HS-27A (cell line): ENCODE data around the gene CCDC195.

Source experiments
- DNase-seq: peaks from one replicate; pipeline ENCODE4 v3.0.0-alpha.2; 2012; ENCODE audit warnings: low read depth, missing footprints

The CCDC195 gene, protein sequence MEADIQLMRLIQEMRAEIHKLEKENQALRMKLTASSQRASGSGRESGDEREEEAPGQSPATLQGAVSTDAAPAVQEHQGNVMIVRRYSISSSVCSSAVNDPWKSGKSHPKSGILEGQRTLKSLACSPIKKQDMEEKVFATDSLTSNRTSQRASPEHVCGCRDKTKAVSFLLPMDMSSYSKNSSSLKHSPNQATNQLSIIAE

DNA sequence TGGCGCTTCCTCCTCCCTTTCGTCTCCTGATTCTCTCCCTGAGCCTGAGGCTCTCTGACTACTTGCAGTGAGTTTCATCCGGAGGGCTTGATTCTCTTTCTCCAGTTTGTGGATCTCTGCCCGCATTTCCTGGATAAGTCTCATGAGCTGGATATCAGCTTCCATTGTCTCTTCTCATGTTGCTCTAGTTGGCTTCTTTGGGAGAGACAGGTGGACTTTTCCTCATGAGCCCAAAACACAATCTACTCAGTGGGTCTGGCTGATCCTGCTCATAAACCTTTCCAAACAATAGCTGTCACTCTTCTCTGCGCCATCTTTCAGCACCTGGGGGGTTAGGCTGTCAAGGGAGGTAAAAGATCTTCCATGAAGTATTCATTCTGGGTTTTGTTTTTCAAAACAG lies at the start of gene CCDC195:
Gene CCDC195 (minus strand): TSS at position 165 of the 400 bp plus-strand sequence. CDS start 0 bp downstream, at position 165.
- DNase-seq = no peak

DNA sequence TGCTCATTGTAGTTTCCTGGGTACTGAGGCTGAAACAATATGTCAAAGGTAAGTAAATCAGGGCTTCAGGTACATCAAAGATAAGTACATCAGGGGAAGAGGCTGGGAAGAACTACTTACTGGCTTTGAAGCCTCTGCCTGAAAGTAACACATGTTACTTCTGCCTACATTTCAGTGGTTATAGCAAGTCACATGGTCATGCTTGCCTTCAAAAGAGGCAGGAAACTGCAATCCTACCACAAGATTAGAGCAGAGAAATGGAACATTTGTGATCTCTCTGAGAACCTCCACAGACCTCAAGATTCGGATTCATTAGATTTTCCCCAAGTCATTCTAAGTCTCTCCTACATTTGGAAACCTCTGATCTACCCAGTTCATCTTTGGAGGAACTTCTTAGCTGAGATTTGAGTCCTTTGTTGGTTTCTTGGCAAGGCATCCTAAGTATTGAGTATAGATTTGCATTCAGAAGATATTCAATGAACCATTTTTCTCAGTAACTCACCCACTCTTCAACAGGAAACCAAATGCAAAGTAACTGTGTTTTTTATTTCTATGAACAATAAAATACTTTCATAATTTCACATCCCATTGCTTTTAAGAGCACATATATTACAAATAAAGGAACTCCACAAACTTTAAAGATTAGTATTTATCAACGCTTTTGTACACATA lies 48.5 kb upstream of the CCDC195 start:
- no peak for DNase-seq

DNA sequence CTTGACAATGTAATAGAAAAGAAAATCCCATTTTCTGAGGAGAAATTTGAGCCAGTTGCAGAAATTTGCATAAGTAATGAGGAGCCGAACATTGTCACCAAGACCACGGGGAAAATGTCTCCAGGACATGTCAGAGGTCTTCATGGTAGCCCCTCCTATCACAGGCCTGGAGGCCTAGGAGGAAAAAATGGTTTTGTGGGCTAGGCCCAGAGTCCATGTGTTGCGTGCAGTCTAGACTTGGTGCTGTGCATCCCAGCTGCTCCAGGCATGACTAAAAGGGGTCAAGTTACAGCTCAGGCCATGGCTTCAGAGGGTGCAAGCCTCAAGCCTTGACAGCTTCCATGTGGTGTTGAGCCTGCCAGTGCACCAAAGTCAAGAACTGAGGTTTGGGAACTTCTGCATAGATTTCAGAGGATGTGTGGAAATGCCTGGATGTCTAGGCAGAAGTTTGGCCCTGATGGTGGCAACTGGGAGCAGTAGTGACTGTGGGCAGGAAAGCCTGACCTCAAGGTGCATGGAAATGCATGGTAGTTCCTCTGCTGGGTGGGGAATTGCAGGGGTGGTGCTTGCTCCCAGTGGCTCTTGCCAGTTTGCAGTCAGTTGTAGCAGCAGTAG lies 41.9 kb upstream of the CCDC195 start:
- no peak for DNase-seq

DNA sequence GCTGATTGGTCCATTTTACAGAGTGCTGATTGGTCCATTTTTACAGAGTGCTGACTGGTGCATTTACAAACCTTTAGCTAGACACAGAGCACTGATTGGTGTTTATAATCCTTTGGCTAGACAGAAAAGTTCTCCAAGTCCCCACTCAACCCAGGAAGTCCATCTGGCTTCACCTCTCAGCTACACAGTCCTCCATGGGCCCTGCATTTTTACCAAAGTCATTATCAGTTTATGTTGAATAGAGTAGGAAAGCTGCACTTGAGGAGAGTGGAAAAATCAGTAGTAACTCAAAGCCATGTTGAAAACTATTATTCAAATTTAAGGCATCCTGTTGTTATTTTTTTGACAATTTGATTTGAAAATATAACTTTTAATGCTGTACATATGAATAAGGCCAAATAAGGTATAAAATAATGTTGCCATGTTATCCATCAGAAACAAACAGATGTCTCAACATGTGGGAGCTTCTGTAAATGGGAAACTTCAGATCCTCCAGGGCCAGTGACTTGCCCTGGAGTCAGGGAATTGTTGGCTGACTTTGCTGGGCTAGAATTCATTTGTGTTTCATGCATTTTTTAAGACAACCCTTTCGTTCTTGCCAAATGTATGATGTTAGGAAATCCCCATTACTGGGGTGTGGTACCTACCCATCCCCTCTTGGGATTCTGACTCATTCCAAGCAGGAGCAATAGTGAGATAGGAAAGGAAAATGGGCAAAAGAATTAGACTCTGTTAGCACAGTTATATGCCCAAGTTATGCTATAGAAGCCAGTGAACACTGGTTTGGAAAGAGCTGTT lies 37.8 kb upstream of the CCDC195 start:
- peak; percentile 2 for DNase-seq

DNA sequence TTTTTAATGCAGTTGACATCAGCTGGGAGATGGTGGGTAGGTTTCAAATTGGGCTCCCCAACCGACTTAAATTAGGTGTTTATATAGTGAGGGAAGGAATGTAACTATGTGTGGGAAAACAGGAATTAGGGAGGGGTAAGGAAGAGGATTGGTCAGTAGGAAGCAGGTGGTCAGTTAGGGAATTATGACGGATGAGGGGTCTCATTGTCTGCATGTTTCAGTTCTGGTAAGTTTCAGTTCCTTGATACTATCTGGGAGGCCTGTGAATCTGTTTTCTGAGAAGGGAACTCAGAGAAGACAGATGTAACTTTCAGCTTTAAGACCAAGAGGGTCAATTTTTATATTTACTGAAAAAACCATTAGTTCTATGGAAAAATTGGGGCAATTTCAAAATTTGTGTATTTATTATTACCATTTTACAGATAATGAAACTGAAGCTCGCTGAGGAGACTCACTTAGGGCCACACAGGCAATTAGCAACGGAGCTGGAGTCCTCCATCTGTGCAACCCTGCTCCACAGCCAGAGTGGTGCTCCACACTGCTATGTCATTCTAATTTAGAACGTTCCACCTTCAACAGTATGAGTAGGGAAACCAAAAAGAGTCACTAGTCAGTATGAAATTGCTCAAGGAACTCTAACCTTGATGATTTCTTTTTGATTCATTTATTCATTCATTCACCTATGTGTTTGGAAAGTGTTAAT lies 36.0 kb upstream of the CCDC195 start:
- DNase-seq = no peak

DNA sequence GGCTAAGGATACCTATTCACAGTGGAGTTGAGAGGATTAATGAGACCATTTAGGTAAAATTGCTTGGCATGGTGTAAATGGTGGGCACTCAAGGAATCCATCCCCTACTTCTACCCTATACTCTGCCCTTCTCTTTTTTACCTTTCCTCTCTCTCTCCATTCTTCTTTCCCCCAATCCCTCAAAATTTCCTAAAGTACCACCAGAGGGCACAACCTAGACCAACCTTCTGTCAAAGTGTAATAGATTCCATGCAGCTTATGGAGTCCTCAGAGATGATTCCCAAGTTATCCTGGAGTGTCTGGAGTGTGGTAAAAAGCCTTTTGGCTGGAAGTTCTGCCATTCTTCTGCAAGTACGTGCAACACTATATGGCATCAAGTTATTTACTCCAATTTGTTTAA lies 33.0 kb upstream of the CCDC195 start:
- DNase-seq = no peak

DNA sequence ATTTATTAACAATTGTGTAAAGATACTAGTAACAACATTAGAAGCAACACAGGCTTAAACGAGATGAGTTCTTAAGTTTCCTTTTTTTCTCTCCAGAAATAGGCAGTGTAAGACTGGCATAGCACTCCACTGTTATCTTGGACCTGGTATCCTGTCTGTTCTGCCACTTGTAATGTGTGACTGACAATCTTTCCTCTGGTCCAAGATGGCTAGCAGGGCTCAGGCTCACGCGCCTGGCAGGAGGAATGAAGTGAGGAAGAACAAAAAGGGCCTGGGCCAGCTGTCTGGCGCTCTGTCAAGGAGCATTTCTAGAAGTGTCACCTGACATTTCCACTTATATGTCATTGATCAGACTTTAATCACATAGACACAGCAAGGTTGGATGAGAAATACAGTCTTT lies 31.6 kb upstream of the CCDC195 start:
- no peak for DNase-seq

DNA sequence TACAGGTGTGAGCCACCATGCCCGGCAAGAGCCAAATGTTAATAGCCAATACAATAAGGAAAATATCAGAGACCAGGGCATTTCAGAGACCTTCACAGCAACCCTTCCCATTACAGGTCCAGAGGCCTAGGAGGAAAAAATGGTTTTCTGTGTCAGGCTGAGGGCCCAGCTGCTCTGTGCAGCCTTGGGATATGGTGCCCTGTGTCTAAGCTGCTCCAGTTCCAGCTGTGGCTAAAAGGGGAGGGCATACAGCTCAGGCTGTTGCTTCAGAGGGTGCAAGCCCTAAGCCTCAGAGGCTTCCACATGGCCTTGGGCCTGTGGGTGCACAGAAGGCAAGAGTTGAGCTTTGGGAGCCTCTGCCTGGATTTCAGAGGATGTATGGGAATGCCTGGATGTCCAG lies 20.1 kb upstream of the CCDC195 start:
- DNase-seq = no peak

DNA sequence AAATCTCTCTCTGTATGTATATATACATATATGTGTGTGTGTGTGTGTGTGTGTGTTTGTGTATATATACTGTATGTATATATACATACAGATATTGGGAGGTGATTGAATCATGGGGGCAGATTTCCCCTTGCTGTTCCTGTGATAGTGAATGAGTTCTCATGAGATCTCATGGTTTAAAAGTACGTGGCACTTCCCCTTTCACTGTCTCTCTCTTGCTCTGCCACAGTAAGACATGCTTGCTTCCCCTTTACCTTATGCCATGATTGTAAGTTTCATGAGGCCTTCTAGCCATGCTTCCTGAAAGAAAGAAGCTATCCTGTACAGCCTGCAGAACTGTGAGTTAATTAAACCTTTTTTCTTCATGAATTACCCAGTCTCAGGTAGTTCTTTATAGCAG lies 18.8 kb upstream of the CCDC195 start:
- no peak for DNase-seq

DNA sequence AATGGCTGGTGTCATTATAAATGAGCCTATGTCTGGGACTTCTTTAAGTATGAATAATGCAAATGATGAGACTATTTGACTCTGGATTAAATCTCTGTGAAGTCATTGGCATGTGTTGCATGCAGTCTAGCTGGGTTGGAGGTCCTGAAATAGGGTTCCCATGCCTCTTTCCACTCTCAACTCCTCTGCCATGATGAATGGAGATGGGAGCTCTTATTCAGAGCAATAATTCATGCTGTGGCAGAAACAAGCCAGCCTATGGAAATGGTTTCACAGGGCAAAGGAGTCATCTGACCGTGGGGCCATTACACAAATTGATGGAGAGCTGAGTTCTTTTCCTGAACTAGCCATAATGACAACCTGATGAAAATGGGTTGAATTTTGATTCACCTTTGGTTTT lies 15.5 kb upstream of the CCDC195 start:
- DNase-seq = no peak

DNA sequence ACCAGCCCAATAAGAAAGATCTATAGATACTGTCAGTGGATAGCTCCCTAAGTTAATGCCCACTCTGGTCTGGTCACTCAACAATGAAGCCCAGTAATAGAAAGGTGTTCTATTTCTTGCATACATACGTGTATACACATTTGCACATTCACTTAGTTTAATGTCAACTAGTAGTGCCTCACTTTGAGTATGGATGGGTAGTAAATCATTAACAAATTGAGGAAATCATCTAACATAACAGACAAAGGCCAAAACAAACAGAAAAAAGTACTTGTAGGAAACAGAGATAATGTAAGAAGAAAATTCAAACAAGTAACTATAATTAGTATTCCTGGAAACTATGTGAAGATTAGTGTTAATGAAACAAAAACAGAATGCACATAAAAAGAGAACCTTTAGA lies 13.3 kb upstream of the CCDC195 start:
- DNase-seq = no peak

DNA sequence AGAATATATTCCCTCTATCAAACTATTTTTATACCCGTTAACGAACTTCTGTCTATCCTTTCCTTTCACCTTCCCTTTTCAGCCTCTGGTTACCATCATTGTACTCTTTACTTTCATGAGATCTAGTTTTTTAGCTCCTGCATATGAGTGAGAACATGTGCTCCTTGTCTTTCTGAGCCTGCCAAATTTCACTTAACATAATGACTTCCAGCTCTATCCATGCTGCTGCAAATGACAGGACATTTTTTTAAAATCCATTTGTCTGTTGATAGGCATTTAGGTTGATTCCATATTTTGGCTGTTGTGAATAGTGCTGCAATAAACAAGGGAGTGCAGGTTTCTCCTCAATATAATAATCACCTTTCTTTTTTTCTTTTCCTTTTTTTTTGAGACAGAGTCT lies 8.2 kb upstream of the CCDC195 start:
- DNase-seq = no peak

DNA sequence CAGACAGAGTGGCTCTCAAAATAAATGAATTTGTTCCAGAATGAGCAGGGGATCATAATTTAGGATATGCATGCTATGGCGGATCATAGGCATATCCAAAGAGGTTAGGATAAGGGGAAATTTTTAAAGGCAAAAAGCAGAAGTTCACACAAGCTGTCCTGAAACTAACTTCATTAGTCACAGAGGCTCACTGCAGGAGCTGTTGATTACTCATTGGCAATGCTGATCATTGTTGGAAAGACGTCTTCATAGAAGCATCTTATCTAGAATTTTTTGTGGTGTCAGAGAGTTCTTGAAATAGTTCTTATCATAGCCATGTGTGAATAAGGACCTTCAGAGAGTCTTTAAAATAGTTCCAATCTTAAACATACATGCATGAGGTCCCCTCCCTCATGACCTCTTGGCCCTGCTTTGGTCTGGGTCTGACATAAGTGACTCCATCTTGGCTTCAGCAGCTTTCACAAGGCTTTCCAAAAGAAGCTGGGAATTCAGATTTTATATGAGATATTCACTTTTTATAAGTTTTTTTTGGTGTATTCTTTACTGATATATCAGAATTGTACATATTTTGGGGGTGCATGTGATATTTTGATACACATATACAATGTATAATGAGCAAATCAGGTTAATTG lies 7.5 kb upstream of the CCDC195 start:
- DNase-seq = no peak

DNA sequence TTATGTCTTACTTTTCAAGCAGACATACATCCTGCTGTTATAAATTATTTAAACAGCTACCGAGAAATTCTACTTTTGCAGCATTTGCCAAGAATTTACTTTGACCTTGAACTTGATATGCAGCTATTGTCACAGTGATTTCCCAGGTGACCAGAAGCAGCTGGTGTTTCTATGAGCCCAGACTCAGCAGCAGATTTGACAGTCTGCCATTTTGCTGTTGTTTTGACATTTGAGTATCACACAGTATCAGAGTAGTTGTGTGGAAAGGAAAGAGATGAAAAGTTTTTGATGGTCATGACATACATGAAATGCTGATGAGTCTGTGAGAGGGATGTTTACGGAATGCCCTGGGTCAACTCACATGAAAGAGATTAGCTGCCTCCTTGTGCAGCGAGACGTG lies 6.6 kb upstream of the CCDC195 start:
- no peak for DNase-seq

DNA sequence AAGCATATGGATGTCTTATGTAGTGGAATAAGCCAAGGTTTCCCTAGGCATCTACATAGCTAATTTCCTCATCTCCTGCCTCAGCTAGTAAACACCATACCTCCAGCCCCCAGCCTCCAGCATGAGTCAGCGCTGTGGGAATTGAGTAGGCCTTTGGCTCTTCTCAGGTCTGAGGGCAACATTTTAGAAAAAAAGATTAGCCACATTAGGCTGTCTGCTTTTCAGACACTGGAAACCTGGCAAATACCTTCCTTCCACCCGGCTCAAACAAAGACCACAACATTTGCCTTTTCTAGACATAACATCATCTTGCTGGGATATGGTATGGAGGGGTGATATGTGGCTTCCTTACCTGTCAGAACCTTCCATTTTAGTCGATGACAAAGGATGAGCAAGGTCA lies 6.1 kb upstream of the CCDC195 start:
- no peak for DNase-seq

DNA sequence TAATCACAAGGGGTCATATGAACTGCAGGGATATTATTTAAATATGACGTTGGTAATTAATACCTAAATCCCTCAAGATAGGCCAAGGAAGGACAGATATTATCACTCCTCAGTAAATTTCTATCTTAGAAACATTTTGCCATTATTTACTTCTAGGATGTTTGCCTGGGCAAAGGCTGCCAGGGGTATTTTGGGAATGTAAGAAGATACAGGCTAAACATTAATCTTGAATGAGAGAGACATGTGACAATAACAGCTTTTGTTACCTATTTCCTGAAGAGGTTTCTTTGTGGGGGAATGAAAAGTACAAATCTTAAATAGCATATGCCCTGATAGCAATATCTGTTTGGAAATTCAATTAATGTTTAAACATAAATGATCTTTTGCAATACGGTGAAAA lies 756 bp upstream of the CCDC195 start:
- DNase-seq = no peak

DNA sequence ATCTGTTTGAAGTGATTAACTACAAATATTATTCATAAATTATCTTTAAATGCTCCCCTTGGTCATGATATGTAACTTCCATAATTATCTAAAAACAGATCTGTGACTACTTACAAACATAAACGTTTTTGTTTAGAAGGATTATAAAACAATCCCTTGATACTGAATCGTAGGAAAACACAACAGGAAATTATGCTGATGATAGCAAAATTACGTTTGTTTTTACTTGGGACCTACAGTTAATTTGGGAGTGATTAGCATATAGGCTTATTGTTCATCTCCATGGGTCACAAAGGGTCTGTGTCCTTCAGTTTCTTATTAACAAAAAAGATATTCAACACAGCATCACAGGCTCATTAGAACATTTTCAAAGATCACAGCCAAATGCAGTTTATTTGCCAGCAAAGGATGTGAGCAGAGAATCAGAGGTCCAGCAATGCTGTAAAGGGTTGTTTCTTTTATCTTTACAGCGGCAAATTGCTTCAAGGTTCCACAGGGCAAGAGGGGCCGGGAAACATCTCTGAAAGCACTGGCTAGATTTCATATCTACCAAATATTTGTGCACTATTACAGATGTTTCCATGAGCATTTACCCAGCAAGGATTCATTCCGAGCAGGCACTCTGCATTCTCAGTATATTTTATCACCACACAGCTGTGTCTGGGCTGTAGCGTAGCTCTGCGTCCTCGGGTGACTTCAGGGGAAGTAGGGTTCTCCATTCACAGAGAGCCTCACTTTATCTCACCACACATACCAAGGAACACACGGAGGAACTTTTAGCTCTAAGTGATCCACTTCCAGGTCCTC lies 4.1 kb downstream of the CCDC195 start:
- no peak for DNase-seq

DNA sequence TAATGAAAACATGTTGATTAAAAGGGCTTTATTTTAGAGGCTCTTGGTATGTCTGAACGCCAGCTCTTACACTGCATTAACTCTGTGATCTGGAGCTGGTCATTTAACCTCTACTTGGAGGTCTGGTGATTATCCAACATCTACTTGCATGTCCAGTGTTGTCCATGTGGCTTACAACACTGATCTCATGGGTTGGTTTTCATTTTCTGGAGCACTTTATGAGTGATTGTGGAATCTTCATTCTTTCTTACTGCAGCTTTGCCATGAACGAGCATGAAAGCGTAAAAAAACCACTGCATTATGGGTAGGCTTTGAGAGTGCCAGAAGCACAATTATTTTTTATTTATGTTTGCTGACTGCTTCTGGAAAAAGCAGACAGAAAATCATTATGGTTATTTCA lies 4.8 kb downstream of the CCDC195 start:
- no peak for DNase-seq

DNA sequence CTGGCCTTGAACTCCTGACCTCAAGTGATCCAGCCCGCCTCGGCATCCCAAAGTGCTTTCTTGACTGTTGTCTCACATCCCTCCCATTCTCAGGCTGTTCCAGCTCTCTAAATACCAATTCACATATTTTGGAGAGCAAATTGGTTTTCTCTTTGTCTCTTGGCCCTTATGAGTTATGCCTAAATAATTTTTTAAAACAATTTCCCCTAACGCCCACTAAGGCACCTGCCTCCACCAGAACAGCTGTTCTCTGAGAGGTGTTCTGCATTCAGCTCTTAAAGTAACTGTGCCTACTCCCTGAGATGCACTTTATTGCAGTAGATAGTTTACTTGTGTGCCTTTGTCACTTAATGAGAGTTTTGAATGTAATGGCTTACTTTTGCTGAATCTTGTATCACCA lies 6.9 kb downstream of the CCDC195 start:
- no peak for DNase-seq

DNA sequence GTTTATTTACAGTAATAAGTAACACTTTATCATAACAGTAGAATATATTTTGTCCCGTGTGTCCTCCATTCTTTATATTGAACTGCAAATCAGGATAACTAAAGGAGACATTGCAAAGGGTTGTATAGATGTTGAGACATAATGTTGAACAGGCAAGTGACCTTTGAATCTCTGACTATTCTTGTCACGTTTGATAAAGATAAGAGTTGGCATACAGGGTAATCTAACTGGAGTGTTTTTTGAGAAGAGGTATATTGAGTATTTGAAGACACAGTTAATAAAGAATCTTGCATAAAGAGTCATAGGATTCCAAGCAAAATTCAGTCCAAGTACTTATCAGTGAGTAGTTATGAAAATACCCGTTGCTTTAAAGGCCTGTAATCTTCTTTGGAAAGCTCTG lies 21.7 kb downstream of the CCDC195 start:
- no peak for DNase-seq

DNA sequence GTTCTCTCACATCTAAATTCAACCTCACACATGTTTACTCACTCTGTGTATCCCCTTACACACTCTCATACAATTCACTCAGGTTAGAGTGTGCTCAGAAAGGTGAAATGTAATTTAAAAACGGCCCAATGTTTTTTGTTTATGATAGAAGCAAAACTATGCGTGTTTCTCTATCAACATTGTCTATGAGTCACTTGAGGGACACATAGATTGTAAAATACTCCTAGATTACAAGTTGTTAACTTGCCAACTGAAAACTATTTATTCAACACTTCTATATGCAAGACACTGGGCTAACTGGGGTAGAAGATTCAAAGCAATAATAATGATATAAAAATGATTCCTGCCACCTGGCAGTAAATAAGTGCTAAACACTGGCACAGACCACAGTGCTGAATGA lies 24.6 kb downstream of the CCDC195 start:
- no peak for DNase-seq
